ENCODE measurements around the gene CLASP1.
"Not testable (repeated sequence)": the region's sequence is repeated elsewhere in the genome, so short reads cannot be mapped to it uniquely, and the experiment has no call there.

Gene CLASP1

GRCh38 chr2:121670181-121670580, 20.9 kb upstream of the CLASP1 start:
- Mint-ChIP-seq H3K27ac (no peak overlapping the region), H3K4me3 (no peak overlapping the region), H3K4me1 (ENCODE audit: low read depth) (no peaks in the 10 kb centered on the region), H3K9me3 (peaks cover 17% of the 10 kb centered on the region), H3K36me3 (ENCODE audit: low read depth) (peaks cover 13% of the 10 kb centered on the region), H3K27me3 (peaks cover 5% of the 10 kb centered on the region)

- no peak overlapping the region for H3K27ac Mint-ChIP-seq
- peaks cover 7% of the 10 kb centered on the region for H3K36me3 Mint-ChIP-seq (ENCODE audit: low read depth)
- no peak overlapping the region for H3K4me3 Mint-ChIP-seq
- H3K4me1 Mint-ChIP-seq (ENCODE audit: low read depth) = no peaks in the 10 kb centered on the region
- peaks cover 9% of the 10 kb centered on the region for H3K9me3 Mint-ChIP-seq
- peaks cover 5% of the 10 kb centered on the region for H3K27me3 Mint-ChIP-seq
Observed at GRCh38 chr2:121667618-121668017, 18.4 kb upstream of the CLASP1 start.

GRCh38 chr2:121666042-121666441, 16.8 kb upstream of the CLASP1 start:
- no peak overlapping the region for H3K27ac Mint-ChIP-seq
- no peaks in the 10 kb centered on the region for H3K36me3 Mint-ChIP-seq (ENCODE audit: low read depth)
- no peaks in the 10 kb centered on the region for H3K9me3 Mint-ChIP-seq
- no peaks in the 10 kb centered on the region for H3K4me1 Mint-ChIP-seq (ENCODE audit: low read depth)
- H3K4me3 Mint-ChIP-seq = no peak overlapping the region
- H3K27me3 Mint-ChIP-seq = no peaks in the 10 kb centered on the region

GRCh38 chr2:121665504-121665903, 16.2 kb upstream of the CLASP1 start:
- Mint-ChIP-seq H3K36me3 (ENCODE audit: low read depth) (no peaks in the 10 kb centered on the region), H3K27ac (no peak overlapping the region), H3K9me3 (no peaks in the 10 kb centered on the region), H3K27me3 (no peaks in the 10 kb centered on the region), H3K4me1 (ENCODE audit: low read depth) (no peaks in the 10 kb centered on the region), H3K4me3 (no peak overlapping the region)

- Mint-ChIP-seq H3K4me1 (ENCODE audit: low read depth) (no peaks in the 10 kb centered on the region), H3K36me3 (ENCODE audit: low read depth) (no peaks in the 10 kb centered on the region), H3K4me3 (no peak overlapping the region), H3K27ac (no peak overlapping the region), H3K9me3 (no peaks in the 10 kb centered on the region), H3K27me3 (no peaks in the 10 kb centered on the region)
Observed at GRCh38 chr2:121664713-121665112, 15.5 kb upstream of the CLASP1 start.

GRCh38 chr2:121664086-121664485, 14.8 kb upstream of the CLASP1 start:
- Mint-ChIP-seq H3K9me3 (no peaks in the 10 kb centered on the region), H3K27me3 (no peaks in the 10 kb centered on the region), H3K4me3 (no peak overlapping the region), H3K27ac (no peak overlapping the region), H3K4me1 (ENCODE audit: low read depth) (no peaks in the 10 kb centered on the region), H3K36me3 (ENCODE audit: low read depth) (no peaks in the 10 kb centered on the region)

GRCh38 chr2:121663434-121663833, 14.2 kb upstream of the CLASP1 start:
- Mint-ChIP-seq H3K36me3 (ENCODE audit: low read depth) (no peaks in the 10 kb centered on the region), H3K4me3 (no peak overlapping the region), H3K9me3 (no peaks in the 10 kb centered on the region), H3K27ac (no peak overlapping the region), H3K27me3 (no peaks in the 10 kb centered on the region), H3K4me1 (ENCODE audit: low read depth) (no peaks in the 10 kb centered on the region)

- Mint-ChIP-seq H3K4me1 (ENCODE audit: low read depth) (no peaks in the 10 kb centered on the region), H3K9me3 (no peaks in the 10 kb centered on the region), H3K4me3 (no peak overlapping the region), H3K27ac (no peak overlapping the region), H3K36me3 (ENCODE audit: low read depth) (no peaks in the 10 kb centered on the region), H3K27me3 (no peaks in the 10 kb centered on the region)
Observed at GRCh38 chr2:121662656-121663055, 13.4 kb upstream of the CLASP1 start.

GRCh38 chr2:121659933-121660332, 10.7 kb upstream of the CLASP1 start:
- no peaks in the 10 kb centered on the region for H3K36me3 Mint-ChIP-seq (ENCODE audit: low read depth)

GRCh38 chr2:121658393-121658792, 9.1 kb upstream of the CLASP1 start:
- not testable (repeated sequence) for H3K27ac Mint-ChIP-seq; H3K9me3 Mint-ChIP-seq; H3K4me3 Mint-ChIP-seq; H3K27me3 Mint-ChIP-seq; H3K36me3 Mint-ChIP-seq (ENCODE audit: low read depth)
- H3K4me1 Mint-ChIP-seq (ENCODE audit: low read depth) = peaks cover 11% of the 10 kb centered on the region

More at GRCh38 chr2:121659933-121660332, 10.7 kb upstream of the CLASP1 start:
- no peaks in the 10 kb centered on the region for H3K27me3 Mint-ChIP-seq
- H3K4me1 Mint-ChIP-seq (ENCODE audit: low read depth) = no peaks in the 10 kb centered on the region
- H3K27ac Mint-ChIP-seq = no peak overlapping the region
- no peak overlapping the region for H3K4me3 Mint-ChIP-seq
- H3K9me3 Mint-ChIP-seq = no peaks in the 10 kb centered on the region

- H3K4me1 Mint-ChIP-seq (ENCODE audit: low read depth) = peaks cover 47% of the 10 kb centered on the region
- H3K4me3 Mint-ChIP-seq = no peak overlapping the region
- peaks cover 21% of the 10 kb centered on the region for H3K36me3 Mint-ChIP-seq (ENCODE audit: low read depth)
- no peak overlapping the region for H3K27ac Mint-ChIP-seq
- H3K27me3 Mint-ChIP-seq = no peaks in the 10 kb centered on the region
- H3K9me3 Mint-ChIP-seq = no peaks in the 10 kb centered on the region
Observed at GRCh38 chr2:121653035-121653434, 3.8 kb upstream of the CLASP1 start.

- peak overlapping the region; percentile 99 for H3K27ac Mint-ChIP-seq
- H3K4me1 Mint-ChIP-seq (ENCODE audit: low read depth) = peaks cover 69% of the 10 kb centered on the region
- H3K36me3 Mint-ChIP-seq (ENCODE audit: low read depth) = peaks cover 27% of the 10 kb centered on the region
- H3K9me3 Mint-ChIP-seq = no peaks in the 10 kb centered on the region
- H3K4me3 Mint-ChIP-seq = peak overlapping the region; percentile 96
- H3K27me3 Mint-ChIP-seq = no peaks in the 10 kb centered on the region
Observed at GRCh38 chr2:121650315-121650930, 1.2 kb upstream of the CLASP1 start.

- Mint-ChIP-seq H3K27me3 (no peaks in the 10 kb centered on the region), H3K4me1 (ENCODE audit: low read depth) (peaks cover 76% of the 10 kb centered on the region), H3K36me3 (ENCODE audit: low read depth) (peaks cover 27% of the 10 kb centered on the region), H3K27ac (peak overlapping the region; percentile 99), H3K9me3 (no peaks in the 10 kb centered on the region), H3K4me3 (peak overlapping the region; percentile 96)
Observed at GRCh38 chr2:121649596-121650314, 493 bp upstream of the CLASP1 start.

GRCh38 chr2:121648206-121649148, 785 bp downstream of the CLASP1 start:
- H3K4me3 Mint-ChIP-seq = peak overlapping the region; percentile 96
- peaks cover 24% of the 10 kb centered on the region for H3K36me3 Mint-ChIP-seq (ENCODE audit: low read depth)
- no peaks in the 10 kb centered on the region for H3K27me3 Mint-ChIP-seq
- H3K27ac Mint-ChIP-seq = peak overlapping the region; percentile 99
- peaks cover 70% of the 10 kb centered on the region for H3K4me1 Mint-ChIP-seq (ENCODE audit: low read depth)
- no peaks in the 10 kb centered on the region for H3K9me3 Mint-ChIP-seq

- no peaks in the 10 kb centered on the region for H3K27me3 Mint-ChIP-seq
- peak overlapping the region; percentile 12 for H3K27ac Mint-ChIP-seq
- H3K4me3 Mint-ChIP-seq = peak overlapping the region; percentile 96
- H3K36me3 Mint-ChIP-seq (ENCODE audit: low read depth) = peaks cover 25% of the 10 kb centered on the region
- H3K4me1 Mint-ChIP-seq (ENCODE audit: low read depth) = peaks cover 66% of the 10 kb centered on the region
- H3K9me3 Mint-ChIP-seq = no peaks in the 10 kb centered on the region
Observed at GRCh38 chr2:121647396-121647795, 1.9 kb downstream of the CLASP1 start.
